GM12892 (cell line): Measurements from ENCODE around the gene SUN1.

ENCODE experiments used
- DNase-seq: peaks from one replicate; pipeline ENCODE4 v3.0.0; 2011; ENCODE audit not compliant: insufficient read length
- FAIRE-seq: peaks from 2 replicates; lab custom pipeline; 2011; peaks lifted over from hg19 to GRCh38; lab: Jason Lieb, UNC
- POLR2A ChIP-seq: IDR thresholded peaks from 2 replicates; pipeline ENCODE4 v1.6.1; 2011; ENCODE audit warnings: low read depth, low read length, control low read depth
- POLR2AphosphoS5 ChIP-seq: IDR thresholded peaks from 2 replicates; pipeline ENCODE4 v1.6.1; 2011; ENCODE audit warnings: low read depth, low read length, control low read depth
- TAF1 ChIP-seq: IDR thresholded peaks from 2 replicates; pipeline ENCODE4 v1.6.1; 2011; ENCODE audit warnings: low read depth, mild to moderate bottlenecking, control low read depth, low read length, borderline replicate concordance

SUN1 gene

DNA sequence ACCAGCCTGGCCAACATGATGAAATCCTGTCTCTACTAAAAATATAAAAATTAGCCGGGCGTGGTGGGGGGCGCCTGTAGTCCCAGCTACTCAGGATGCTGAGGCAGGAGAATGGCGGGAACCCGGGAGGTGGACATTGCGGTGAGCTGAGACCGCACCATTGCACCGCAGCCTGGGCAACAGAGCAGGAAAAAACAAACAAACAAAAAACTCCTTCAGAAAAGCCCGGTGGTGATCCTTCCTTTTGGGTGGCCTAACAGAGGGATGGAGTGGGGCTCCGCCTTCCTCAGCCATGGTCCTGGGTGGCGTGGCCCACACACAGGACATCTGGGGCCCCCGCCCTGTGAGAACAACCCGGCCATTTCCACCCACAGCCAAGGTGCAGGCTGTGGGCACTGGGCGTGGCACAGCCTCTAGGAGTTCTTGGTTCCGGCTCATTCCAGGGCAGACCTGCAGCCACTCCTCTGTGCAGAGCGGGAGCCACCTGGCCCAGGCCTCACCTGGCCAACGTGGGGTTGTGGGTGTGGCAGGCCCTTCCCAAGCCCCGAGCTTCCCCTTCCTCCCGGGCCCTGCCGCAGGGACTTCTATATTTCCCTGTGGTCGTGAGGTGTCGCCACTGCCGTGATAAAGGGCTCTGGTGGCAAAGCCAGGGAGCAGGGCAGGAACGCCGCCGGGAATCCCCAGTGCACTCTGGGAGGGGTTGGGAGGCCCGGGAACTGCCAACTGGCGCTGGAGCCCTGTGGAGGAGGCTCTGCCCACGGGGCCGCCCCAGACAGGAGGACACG is 81.7 kb downstream of the SUN1 start:
- TF ChIP-seq TAF1 (no peak), POLR2AphosphoS5 (no peak), POLR2A (no peak)
- FAIRE-seq, result no peak
- no peak for DNase-seq

GRCh38 chr7:914521-915194 is 82.4 kb downstream of the SUN1 start:
- TF ChIP-seq TAF1 (no peak), POLR2A (no peak), POLR2AphosphoS5 (no peak)
- DNase-seq (no peak), FAIRE-seq (no peak)

DNA sequence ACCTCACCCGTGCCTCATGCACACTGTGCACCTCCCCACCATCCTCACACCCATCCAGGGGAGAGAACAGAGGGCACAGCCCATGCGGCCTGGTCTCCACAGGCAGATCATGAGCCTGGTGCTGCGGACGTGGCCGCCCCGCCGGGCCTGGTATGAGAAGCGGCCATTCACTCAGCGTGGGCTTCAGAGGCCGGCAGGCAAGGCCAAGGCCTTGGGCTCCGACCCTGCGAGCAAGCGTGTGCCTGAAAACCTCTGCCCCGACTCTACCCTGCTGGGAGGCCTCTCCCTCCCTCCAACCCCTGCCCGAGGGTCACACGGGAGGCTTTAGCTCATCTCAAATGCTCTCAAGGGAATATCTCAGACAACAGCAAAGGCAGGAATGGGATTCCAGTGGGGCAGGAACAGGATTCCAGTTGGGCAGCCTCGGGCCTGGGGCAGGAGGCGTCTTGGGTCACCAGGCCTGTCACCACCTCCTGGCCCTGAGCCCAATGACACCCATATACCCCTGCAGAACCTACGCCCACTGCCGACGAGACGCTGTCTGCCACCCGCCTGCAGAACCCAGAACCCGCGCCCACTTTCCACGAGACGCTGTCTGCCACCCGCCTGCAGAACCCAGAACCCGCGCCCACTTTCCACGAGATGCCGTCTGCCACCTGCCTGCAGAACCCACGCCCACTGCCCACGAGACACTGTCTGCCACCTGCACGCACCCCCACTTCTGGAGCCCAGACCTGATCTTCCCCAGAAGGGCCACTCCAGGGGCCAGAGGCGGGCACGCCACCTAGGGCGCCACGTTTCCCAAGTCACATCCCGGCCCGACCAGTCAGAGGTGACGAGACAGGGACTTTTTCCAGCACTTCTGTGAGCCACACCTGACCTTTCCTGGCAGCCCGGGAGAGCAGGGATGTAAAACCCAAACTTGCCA is 83.3 kb downstream of the SUN1 start:
- FAIRE-seq (no peak), DNase-seq (no peak)
- TF ChIP-seq TAF1, result no peak
- no peak for TF ChIP-seq POLR2AphosphoS5
- TF ChIP-seq POLR2A, result no peak

GRCh38 chr7:916291-916941 is 84.1 kb downstream of the SUN1 start:
- DNase-seq (no peak), FAIRE-seq (no peak)
- TF ChIP-seq POLR2AphosphoS5 (no peak), TAF1 (no peak), POLR2A (no peak)

GRCh38 chr7:917255-918117 is 85.2 kb downstream of the SUN1 start:
- TF ChIP-seq POLR2A (no peak), TAF1 (no peak), POLR2AphosphoS5 (no peak)
- DNase-seq (no peak), FAIRE-seq (no peak)

DNA sequence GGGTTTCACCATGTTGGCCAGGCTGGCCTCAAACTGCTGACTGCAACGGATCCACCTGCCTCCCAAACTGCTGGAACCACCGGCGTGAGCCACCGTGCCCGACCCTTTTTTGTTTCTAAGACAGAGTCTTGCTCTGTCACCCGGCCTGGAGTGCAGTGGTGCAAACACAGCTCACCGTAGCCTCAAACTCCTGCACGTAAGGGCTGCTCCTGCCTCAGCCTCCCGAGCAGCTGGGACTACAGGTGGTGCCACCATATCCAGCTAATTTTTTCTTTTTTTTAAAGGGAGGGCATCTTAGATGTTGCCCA is 85.8 kb downstream of the SUN1 start:
- FAIRE-seq (no peak), DNase-seq (no peak)
- no peak for TF ChIP-seq POLR2AphosphoS5
- TF ChIP-seq POLR2A, result no peak
- TF ChIP-seq TAF1, result no peak

DNA sequence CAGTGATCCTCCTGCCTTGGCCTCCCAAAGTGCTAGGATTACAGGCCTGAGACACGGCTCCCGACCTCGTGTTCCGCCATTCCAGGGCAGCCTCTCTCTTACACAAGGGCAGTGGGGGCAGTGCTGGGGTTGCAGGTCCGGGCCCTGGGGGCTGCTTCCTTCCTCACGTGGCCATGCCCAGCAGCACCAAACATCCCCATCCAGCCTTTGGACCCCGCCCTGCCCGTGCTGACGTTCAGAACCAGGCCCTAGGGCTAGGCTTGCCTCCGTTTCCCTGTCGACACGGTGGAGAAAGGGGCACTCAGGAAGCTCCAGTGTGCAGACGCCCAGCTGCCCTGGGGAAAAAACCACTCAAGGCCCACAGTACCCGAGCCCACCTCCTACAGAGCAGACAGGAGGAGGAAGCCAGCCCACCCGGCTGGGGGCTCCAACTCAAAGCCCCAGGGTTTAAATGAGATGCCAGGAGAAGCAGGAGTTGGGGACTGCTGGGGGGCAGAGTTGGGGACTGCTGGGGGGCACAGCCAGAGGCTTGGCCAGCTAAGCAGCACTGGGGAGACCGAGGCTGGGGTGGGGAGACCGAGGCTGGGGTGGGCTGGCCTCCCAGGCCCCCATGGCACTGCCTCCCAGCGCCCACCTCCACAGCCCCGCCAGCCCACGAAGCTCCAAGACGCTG is 86.3 kb downstream of the SUN1 start:
- DNase-seq (no peak), FAIRE-seq (no peak)
- TF ChIP-seq POLR2AphosphoS5, result no peak
- TF ChIP-seq POLR2A, result no peak
- TF ChIP-seq TAF1, result no peak

DNA sequence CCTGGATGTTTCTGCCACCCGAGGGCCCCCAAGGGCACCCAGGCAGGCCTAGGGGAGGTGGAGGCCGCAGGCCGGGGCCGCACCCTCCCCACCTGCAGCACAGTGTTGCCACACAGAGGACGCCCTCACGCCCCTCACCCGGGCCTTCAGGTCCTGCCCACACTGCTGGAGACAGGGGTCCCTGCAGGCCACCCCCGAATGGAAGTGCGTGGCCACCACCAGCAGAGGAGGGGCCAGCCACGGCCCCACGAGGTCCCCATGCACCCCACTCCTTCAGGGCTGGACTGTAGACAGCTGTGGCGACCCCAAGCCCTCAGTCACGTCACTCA is 86.8 kb downstream of the SUN1 start:
- TF ChIP-seq POLR2A, result no peak
- no peak for TF ChIP-seq POLR2AphosphoS5
- TF ChIP-seq TAF1, result no peak
- FAIRE-seq (no peak), DNase-seq (no peak)

- no peak for FAIRE-seq
- TF ChIP-seq POLR2AphosphoS5 (no peak), POLR2A (no peak), TAF1 (no peak)
- DNase-seq, result no peak
Observed at GRCh38 chr7:919924-920341, 87.7 kb downstream of the SUN1 start.
